PC-3 (cell line): ENCODE data around the gene SNRPA.

ENCODE experiments used
- EZH2 ChIP-seq: fragments of 300-600 bp; sonication (generic); IDR thresholded peaks from one replicate; pipeline ENCODE4 v1.6.1; 2017; ENCODE audit warnings: antibody characterized with exemption, mild to moderate bottlenecking, low read length; ENCODE audit not compliant: unreplicated experiment
- TF ChIP-seq, protein P1 (sequence below): fragments of 300-600 bp; sonication (generic); conservative IDR thresholded peaks from 2 replicates; pipeline ENCODE4 v1.5.1; 2017; ENCODE audit warnings: antibody characterized with exemption, low read depth, mild to moderate bottlenecking, low read length

DNA sequence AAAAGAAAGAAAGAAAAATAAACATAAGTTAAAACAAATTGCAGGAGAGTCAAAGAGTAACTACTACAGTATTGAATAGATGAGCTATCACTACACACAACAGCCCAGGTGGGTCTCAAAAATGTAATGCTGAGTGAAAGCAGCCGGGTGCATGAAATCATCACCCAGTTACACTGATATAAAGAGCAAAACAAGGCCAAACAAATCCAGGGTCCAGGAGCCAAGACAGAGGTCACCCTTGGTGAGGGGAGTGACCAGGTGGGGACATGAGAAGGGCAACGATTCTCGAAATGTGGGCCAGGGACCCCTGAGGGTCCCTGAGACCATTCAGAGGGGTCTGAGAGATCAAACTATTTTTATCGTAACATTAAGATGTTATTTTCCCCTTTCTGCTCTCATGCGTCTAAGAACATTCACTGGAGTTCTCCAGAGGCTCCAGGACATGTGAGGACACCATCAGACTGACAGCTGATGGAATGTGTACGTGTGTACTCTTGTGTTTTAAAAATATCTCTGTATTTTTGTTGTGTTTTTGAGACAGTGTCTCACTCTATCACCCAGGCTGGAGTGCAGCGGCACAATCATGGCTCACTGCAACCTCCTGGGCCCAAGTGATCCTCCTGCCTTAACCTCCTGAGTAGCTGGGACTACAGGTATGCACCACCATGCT, 44.9 kb upstream of the SNRPA start:
- TF ChIP-seq, protein P1, sequence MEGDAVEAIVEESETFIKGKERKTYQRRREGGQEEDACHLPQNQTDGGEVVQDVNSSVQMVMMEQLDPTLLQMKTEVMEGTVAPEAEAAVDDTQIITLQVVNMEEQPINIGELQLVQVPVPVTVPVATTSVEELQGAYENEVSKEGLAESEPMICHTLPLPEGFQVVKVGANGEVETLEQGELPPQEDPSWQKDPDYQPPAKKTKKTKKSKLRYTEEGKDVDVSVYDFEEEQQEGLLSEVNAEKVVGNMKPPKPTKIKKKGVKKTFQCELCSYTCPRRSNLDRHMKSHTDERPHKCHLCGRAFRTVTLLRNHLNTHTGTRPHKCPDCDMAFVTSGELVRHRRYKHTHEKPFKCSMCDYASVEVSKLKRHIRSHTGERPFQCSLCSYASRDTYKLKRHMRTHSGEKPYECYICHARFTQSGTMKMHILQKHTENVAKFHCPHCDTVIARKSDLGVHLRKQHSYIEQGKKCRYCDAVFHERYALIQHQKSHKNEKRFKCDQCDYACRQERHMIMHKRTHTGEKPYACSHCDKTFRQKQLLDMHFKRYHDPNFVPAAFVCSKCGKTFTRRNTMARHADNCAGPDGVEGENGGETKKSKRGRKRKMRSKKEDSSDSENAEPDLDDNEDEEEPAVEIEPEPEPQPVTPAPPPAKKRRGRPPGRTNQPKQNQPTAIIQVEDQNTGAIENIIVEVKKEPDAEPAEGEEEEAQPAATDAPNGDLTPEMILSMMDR: no peak
- no peak for TF ChIP-seq EZH2
